Right lobe of liver (tissue), 6 donors: ENCODE data around the gene SSBP3. TPM values are rescaled to one million over a fixed set of nuclear protein-coding genes. Genes with fewer than 3 reads are reported as not detected.

Experiments
- ATAC-seq, 4 donors: fragments of 200-7000 bp; cut with Tn5 transposase; one replicate each; pipeline ENCODE4 v1.9.1; 2020; ENCODE audit warnings: mild to moderate bottlenecking in 4 of 4, moderate library complexity in 4 of 4
- DNase-seq, 3 donors: peaks; one replicate each; pipeline ENCODE4 v3.0.0-alpha.2; 2020
- H3K27ac ChIP-seq, 3 donors: fragments of 200-600 bp; one replicate each; pipeline ENCODE4 v1.8.0; 2022
- H3K27me3 ChIP-seq, 2 donors: fragments of 200-600 bp; one replicate each; pipeline ENCODE4 v1.8.0; 2022
- H3K36me3 ChIP-seq, 4 donors: fragments of 200-600 bp; sonication (generic) in 1 of 4; one replicate each; pipeline versions ENCODE4 v1.5.1 to v1.8.0; 2017 to 2022; ENCODE audit warnings: control low read depth in 1 of 4
- H3K4me1 ChIP-seq, 4 donors: fragments of 200-600 bp; sonication (generic) in 1 of 4; one replicate each; pipeline versions ENCODE4 v1.5.1 to v1.8.0; 2017 to 2022; ENCODE audit warnings: control low read depth in 1 of 4
- H3K4me3 ChIP-seq, 3 donors: fragments of 200-600 bp; one replicate each; pipeline ENCODE4 v1.8.0; 2022
- H3K9me3 ChIP-seq, 4 donors: fragments of 200-600 bp; sonication (generic) in 1 of 4; one replicate each; pipeline versions ENCODE4 v1.5.1 to v1.8.0; 2017 to 2022; ENCODE audit warnings: control low read depth in 1 of 4
- CTCF ChIP-seq, 4 donors: fragments of 200-600 bp in 3 of 4; fragments of 450-650 bp in 1 of 4; IDR thresholded peaks; one replicate each; pipeline versions ENCODE4 v1.5.1 to v1.8.0; 2016 to 2022; ENCODE audit warnings: antibody characterized with exemption in 4 of 4, mild to moderate bottlenecking in 2 of 4
- POLR2A ChIP-seq: fragments of 450-650 bp; IDR thresholded peaks from one replicate; pipeline ENCODE4 v1.6.1; 2017; ENCODE audit warnings: antibody characterized with exemption, mild to moderate bottlenecking
- WGBS: methylation state at CpG from one replicate; pipeline ENCODE4 v1.1.6; 2018; ENCODE audit warnings: low coverage, low lambda C conversion rate; ENCODE audit not compliant: insufficient coverage; ENCODE audit errors: missing lambda C conversion rate; 5-methylcytosine and 5-hydroxymethylcytosine counted together
- intact Hi-C, 2 donors: fragments of 100-400 bp; cut with DNase I; formaldehyde crosslinking; loops; one replicate each; pipeline versions ENCODE4 v1.11.2 to v1.14.1; 2022
- total RNA-seq, 6 experiments: library from RNA; depleted of rRNA in 2 of 6; stranded (reverse); fragments of >200 nt in 2 of 6; fragmentation: NEBNext Ultra II Directional in 3 of 6; extraction: Animal tissue kit (Norgen Biotek cat#: 25700) in 3 of 6; gene quantifications; one replicate each; pipeline versions ENCODE4 v1.1.0 to v1.2.4, GENCODE V29; 2016 to 2023
- donor health status: DM: no; HTN: yes; CAD: no.
- donor health status: DM: no; HTN: no; CAD: no.
- donor health status: DM: no; HTN: no; CAD: no.
- donor health status: DM: no; HTN: yes; CAD: no.
- donor health status: DM: no; HTN: yes; CAD: no.

SSBP3 gene
- total RNA-seq, 6 experiments from 2014 or later, result 19.4 to 34.1 (median 24.4) TPM

GRCh38 chr1:54180701-54181360 lies 225.4 kb downstream of the SSBP3 start:
- WGBS, result 82% methylated on average over 5 of the region's 5 CpGs
- no peaks in the 10 kb centered on the region for H3K4me1 ChIP-seq
- DNase-seq, result no peak
- TF ChIP-seq CTCF (IDR thresholded peaks at IDR 0.05), result no peak
- TF ChIP-seq POLR2A, result no peak
- no peaks in the 10 kb centered on the region for H3K9me3 ChIP-seq
- no peaks in the 10 kb centered on the region for H3K36me3 ChIP-seq
- intact Hi-C loops, result no loop called here
- H3K27ac ChIP-seq, result no peak overlapping the region
- no peaks in the 10 kb centered on the region for H3K27me3 ChIP-seq
- no peak overlapping the region for H3K4me3 ChIP-seq
- no peak for ATAC-seq

- ATAC-seq, result no peak
- Histone ChIP-seq H3K9me3 (no peaks in the 10 kb centered on the region), H3K36me3 (no peaks in the 10 kb centered on the region), H3K4me3 (no peak overlapping the region), H3K27me3 (no peaks in the 10 kb centered on the region), H3K27ac (no peak overlapping the region), H3K4me1 (peaks cover 0 to under 1% (median 0%) of the 10 kb centered on the region in 4 donors)
- DNase-seq, result no peak
- TF ChIP-seq CTCF (IDR thresholded peaks at IDR 0.05) (no peak), POLR2A (no peak)
- intact Hi-C loops, result no loop called here
- WGBS, result 42% methylated on average over 2 of the region's 9 CpGs
Measured at GRCh38 chr1:54178296-54179070, 227.7 kb downstream of the SSBP3 start.

GRCh38 chr1:54177726-54178125 lies 228.5 kb downstream of the SSBP3 start:
- Histone ChIP-seq H3K27me3 (no peaks in the 10 kb centered on the region), H3K9me3 (no peaks in the 10 kb centered on the region), H3K4me1 (peaks cover 0 to 8% (median 0%) of the 10 kb centered on the region in 4 donors), H3K36me3 (no peaks in the 10 kb centered on the region), H3K4me3 (no peak overlapping the region), H3K27ac (no peak overlapping the region)
- TF ChIP-seq POLR2A (no peak), CTCF (IDR thresholded peaks at IDR 0.05) (no peak)
- DNase-seq, result no peak
- intact Hi-C loops, result no loop called here
- WGBS, result 80% methylated on average over 2 of the region's 8 CpGs
- no peak for ATAC-seq

- ATAC-seq (no peak), DNase-seq (no peak)
- Histone ChIP-seq H3K9me3 (no peaks in the 10 kb centered on the region), H3K4me1 (peaks cover 0 to 12% (median 0%) of the 10 kb centered on the region in 4 donors), H3K27ac (no peak overlapping the region), H3K4me3 (no peak overlapping the region), H3K27me3 (no peaks in the 10 kb centered on the region), H3K36me3 (no peaks in the 10 kb centered on the region)
- TF ChIP-seq POLR2A (no peak), CTCF (IDR thresholded peaks at IDR 0.05) (no peak)
- intact Hi-C loops, result no loop called here
- 86% methylated on average over 3 of the region's 6 CpGs for WGBS
Measured at GRCh38 chr1:54176621-54177327, 229.4 kb downstream of the SSBP3 start.

Other genes starting within 250 kb of the SSBP3 start
- 1 to 10 TPM; 2.5 to 4.6 (median 3.0) TPM for gene CYB5RL, start 206.4 kb downstream of the SSBP3 start, total RNA-seq
- 100 to 1,000 TPM in 1 of 6 experiments, 10 to 100 TPM in 5; 56.2 to 108 (median 73.4) TPM for gene MRPL37, start 206.2 kb downstream of the SSBP3 start, total RNA-seq
- gene ACOT11, start 141.8 kb upstream of the SSBP3 start, total RNA-seq, result 1 to 10 TPM in 2 of 6 experiments, under 1 TPM in 4; 0.50 to 1.3 (median 0.84) TPM
- gene FAM151A, start 217.1 kb upstream of the SSBP3 start, total RNA-seq, result 10 to 100 TPM in 2 of 6 experiments, 1 to 10 TPM in 2, under 1 TPM in 2; 0.12 to 72.9 (median 5.2) TPM
- 1 to 10 TPM in 3 of 6 experiments, under 1 TPM in 3; 0.37 to 3.1 (median 1.2) TPM for gene MROH7, start 235.4 kb upstream of the SSBP3 start, total RNA-seq